ENCODE measurements around the gene PCDHA5.
"Not testable (repeated sequence)": the region's sequence is repeated elsewhere in the genome, so short reads cannot be mapped to it uniquely, and the experiment has no call there.

Gene PCDHA5

DNA sequence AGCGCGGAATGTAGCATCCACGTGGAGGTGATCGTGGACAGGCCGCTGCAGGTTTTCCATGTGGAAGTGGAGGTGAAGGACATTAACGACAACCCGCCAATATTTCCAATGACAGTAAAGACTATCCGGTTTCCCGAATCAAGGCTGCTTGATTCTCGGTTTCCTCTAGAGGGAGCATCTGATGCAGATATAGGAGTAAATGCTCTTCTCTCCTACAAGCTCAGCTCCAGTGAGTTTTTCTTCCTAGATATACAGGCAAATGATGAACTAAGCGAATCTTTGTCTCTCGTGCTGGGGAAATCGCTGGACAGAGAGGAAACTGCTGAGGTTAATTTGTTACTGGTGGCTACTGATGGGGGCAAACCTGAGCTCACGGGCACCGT is 26.2 kb upstream of the PCDHA5 start:
- no peak for DNase-seq (ENCODE audit: low read depth)
- H3K4me3 ChIP-seq (ENCODE audit: control insufficient read depth, low read depth, low read length) = peak overlapping the region; percentile 43
- TF ChIP-seq, protein P1, sequence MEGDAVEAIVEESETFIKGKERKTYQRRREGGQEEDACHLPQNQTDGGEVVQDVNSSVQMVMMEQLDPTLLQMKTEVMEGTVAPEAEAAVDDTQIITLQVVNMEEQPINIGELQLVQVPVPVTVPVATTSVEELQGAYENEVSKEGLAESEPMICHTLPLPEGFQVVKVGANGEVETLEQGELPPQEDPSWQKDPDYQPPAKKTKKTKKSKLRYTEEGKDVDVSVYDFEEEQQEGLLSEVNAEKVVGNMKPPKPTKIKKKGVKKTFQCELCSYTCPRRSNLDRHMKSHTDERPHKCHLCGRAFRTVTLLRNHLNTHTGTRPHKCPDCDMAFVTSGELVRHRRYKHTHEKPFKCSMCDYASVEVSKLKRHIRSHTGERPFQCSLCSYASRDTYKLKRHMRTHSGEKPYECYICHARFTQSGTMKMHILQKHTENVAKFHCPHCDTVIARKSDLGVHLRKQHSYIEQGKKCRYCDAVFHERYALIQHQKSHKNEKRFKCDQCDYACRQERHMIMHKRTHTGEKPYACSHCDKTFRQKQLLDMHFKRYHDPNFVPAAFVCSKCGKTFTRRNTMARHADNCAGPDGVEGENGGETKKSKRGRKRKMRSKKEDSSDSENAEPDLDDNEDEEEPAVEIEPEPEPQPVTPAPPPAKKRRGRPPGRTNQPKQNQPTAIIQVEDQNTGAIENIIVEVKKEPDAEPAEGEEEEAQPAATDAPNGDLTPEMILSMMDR (IDR thresholded peaks at IDR 0.05; ENCODE audit: control insufficient read depth, insufficient read depth, low read depth, low read length, missing control alignments) = peak; percentile 58

DNA sequence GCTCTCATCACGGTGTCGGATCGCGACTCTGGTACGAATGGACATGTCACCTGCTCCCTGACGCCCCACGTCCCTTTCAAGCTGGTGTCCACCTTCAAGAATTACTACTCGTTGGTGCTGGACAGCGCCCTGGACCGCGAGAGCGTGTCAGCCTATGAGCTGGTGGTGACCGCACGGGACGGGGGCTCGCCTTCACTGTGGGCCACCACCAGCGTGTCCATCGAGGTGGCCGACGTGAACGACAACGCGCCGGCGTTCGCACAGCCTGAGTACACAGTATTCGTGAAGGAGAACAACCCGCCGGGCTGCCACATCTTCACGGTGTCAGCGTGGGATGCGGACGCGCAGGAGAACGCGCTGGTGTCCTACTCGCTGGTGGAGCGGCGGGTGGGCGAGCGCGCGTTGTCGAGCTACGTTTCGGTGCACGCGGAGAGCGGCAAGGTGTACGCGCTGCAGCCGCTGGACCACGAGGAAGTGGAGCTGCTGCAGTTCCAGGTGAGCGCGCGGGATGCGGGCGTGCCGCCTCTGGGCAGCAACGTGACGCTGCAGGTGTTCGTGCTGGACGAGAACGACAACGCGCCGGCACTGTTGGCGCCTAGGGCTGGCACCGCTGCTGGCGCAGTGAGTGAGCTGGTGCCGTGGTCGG is 25.2 kb upstream of the PCDHA5 start:
- not testable (repeated sequence) for DNase-seq (ENCODE audit: low read depth); H3K4me3 ChIP-seq (ENCODE audit: control insufficient read depth, low read depth, low read length)

DNA sequence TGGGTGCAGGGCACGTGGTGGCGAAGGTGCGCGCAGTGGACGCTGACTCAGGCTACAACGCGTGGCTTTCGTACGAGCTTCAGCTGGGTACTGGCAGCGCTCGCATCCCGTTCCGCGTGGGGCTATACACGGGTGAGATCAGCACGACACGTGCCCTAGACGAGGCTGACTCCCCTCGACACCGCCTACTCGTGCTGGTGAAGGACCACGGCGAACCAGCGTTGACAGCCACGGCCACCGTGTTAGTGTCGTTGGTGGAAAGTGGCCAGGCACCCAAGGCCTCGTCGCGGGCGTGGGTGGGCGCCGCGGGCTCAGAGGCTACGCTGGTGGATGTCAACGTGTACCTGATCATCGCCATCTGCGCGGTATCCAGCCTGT is 24.7 kb upstream of the PCDHA5 start:
- no peak overlapping the region for H3K4me3 ChIP-seq (ENCODE audit: control insufficient read depth, low read depth, low read length)
- TF ChIP-seq, protein P1 (IDR thresholded peaks at IDR 0.05; ENCODE audit: control insufficient read depth, insufficient read depth, low read depth, low read length, missing control alignments) = no peak
- no peak for DNase-seq (ENCODE audit: low read depth)

DNA sequence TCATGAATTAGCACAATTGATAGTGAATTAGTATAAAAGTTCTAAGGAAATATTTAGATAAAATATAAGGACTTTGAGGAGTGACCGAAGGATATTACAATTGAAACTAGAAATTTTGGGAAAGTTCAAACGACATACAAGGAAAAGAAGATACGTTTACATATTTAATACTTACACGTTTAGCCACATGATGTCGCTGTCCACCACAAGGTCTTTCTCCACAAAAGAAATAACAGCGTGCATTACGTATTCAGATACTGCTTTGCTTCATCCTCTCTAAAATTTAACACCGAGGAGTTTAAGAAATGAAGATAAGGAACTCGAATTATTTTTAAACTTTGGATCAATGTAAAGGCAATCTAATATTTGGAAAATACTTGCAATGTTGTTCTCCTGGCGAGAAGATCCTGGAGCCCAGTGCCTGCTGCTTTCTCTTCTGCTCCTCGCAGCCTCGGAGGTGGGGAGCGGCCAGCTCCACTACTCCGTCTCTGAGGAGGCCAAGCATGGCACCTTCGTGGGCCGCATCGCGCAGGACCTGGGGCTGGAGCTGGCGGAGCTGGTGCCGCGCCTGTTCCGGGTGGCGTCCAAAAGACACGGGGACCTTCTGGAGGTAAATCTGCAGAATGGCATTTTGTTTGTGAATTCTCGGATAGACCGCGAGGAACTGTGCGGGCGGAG is 20.5 kb upstream of the PCDHA5 start, which contains the start of gene PCDHA3:
TSS of gene PCDHA3 (plus strand) at position 242 of the 678 bp plus-strand sequence.
- H3K4me3 ChIP-seq (ENCODE audit: control insufficient read depth, low read depth, low read length) = peak within 1 kb of the TSS; percentile 47
- TF ChIP-seq, protein P1 (IDR thresholded peaks at IDR 0.05; ENCODE audit: control insufficient read depth, insufficient read depth, low read depth, low read length, missing control alignments) = peak; percentile 53
- no peak for DNase-seq (ENCODE audit: low read depth)

DNA sequence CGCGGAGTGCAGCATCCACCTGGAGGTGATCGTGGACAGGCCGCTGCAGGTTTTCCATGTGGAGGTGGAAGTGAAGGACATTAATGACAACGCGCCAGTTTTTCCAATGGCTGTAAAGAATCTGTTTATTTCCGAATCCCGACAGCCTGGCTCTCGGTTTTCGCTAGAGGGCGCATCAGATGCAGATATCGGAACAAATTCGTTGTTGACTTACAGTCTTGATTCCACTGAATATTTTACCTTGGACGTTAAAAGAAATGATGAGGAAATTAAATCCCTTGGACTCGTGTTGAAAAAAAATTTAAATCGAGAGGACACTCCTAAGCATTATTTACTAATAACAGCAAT is 19.9 kb upstream of the PCDHA5 start:
- peak overlapping the region; percentile 47 for H3K4me3 ChIP-seq (ENCODE audit: control insufficient read depth, low read depth, low read length)
- TF ChIP-seq, protein P1 (IDR thresholded peaks at IDR 0.05; ENCODE audit: control insufficient read depth, insufficient read depth, low read depth, low read length, missing control alignments) = peak; percentile 66
- no peak for DNase-seq (ENCODE audit: low read depth)

DNA sequence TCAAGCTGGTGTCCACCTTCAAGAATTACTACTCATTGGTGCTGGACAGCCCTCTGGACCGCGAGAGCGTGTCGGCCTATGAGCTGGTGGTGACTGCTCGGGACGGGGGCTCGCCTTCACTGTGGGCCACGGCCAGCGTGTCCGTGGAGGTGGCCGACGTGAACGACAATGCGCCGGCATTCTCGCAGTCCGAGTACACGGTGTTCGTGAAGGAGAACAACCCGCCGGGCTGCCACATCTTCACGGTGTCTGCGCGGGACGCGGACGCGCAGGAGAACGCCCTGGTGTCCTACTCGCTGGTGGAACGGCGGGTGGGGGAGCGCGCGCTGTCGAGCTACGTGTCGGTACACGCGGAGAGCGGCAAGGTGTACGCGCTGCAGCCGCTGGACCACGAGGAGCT is 19.0 kb upstream of the PCDHA5 start:
- not testable (repeated sequence) for H3K4me3 ChIP-seq (ENCODE audit: control insufficient read depth, low read depth, low read length); DNase-seq (ENCODE audit: low read depth)

DNA sequence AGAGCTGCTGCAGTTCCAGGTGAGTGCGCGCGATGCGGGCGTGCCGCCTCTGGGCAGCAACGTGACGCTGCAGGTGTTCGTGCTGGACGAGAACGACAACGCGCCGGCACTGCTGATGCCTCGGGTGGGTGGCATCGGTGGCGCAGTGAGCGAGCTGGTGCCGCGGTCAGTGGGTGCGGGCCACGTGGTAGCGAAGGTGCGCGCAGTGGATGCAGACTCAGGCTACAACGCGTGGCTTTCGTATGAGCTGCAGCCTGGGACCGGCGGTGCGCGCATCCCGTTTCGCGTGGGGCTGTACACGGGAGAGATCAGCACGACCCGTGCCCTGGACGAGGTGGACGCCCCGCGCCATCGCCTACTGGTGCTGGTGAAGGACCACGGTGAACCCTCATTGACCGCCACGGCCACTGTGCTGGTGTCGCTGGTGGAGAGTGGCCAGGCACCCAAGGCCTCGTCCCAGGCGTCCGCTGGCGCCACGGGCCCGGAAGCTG is 18.6 kb upstream of the PCDHA5 start:
- no peak overlapping the region for H3K4me3 ChIP-seq (ENCODE audit: control insufficient read depth, low read depth, low read length)
- TF ChIP-seq, protein P1 (IDR thresholded peaks at IDR 0.05; ENCODE audit: control insufficient read depth, insufficient read depth, low read depth, low read length, missing control alignments) = no peak
- DNase-seq (ENCODE audit: low read depth) = no peak
